ENCODE measurements around the gene GEMIN2.
"Not testable (repeated sequence)": the region's sequence is repeated elsewhere in the genome, so short reads cannot be mapped to it uniquely, and the experiment has no call there.

GEMIN2 gene

DNA sequence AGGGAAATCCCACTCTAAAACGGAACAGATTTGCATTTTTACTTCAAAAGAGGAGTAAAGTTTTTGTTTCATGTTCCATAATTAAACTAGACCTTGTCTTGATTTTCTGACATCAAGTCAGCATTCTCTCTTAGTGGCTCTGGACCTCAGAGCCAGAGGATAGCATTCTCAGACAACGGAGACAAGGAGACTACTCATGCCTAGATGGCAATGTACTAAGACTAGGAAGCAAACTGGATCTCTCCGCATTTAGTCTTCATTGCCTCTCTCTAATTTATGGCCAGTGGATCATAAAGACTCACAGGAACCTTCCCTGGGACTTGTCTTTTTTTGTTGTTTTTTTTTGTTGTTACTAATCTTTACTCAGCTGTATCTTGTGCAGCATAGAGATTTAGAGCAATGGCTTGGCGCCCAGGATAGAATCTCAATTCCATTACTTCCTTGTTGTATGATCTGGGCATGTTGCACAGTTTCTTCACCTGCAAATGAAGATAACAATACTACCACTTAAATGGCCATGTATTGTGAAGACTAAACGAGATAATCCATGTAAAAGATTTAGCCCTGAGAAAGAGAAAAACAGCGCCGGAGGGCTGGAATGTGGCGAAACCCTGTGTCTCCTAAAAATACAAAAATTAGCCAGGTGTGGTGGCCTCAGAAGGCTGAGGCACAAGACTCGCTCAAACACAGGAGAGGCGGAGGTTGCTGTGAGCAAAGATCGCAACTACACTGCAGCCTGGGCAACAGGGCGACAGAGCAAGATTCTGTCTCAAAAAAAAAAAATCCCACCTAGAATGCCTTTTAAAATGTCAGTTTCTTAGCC is 4.0 kb upstream of the GEMIN2 start:
- DNase-seq (ENCODE audit: low read depth) = no peak

DNA sequence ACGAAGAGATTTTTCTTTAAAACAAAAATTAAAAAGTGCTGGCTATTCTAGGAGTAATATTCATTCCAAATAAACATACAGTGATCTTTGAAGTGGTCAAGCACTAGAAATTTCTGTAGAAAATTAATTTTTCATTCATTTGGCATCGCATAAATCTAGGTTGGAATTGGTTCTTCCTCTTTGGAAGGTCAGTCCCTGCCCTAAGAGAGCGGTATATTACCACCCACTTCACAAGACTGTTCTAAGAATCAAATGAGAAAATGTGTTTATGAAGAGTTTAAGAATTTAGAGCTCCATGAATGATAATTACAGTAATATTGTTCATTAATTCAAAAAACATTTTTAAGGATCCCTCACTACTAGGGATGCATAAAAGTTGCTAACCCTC is 444 bp upstream of the GEMIN2 start:
- DNase-seq (ENCODE audit: low read depth) = peak; percentile 11

DNA sequence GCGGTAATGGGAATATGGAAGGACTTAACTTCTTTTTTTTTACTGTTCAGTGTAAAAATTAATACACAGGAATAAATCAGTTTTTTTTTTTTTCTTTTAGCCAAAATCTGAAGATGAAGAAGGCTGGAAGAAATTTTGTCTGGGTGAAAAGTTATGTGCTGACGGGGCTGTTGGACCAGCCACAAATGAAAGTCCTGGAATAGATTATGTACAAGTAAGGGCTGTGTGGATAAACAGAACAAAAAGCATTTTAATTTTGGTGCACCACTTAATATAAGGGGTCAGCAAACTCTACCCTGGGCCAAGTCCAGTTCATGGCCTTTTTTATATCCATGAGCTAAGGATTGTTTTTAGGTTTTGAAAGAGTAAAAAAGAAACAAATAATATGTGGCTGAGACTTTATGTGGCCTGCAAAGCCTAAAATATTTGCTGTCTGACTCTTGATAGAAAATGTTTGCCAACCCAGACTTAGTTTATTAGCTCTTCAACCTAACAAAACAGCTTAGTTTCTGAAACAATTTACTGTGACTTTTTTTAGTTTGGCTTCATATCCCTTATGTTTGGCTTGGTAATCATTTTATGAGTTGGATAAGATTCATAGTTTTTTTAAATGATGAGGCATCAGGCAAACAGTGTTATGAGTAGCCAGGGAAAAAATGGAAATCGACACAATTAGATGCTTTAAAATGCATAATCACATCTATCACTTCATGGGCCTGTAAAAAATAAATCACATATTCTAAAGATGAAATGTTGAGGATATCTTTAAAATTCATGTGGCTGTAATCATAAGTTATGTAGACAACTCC is 8.4 kb downstream of the GEMIN2 start:
- DNase-seq (ENCODE audit: low read depth) = no peak

DNA sequence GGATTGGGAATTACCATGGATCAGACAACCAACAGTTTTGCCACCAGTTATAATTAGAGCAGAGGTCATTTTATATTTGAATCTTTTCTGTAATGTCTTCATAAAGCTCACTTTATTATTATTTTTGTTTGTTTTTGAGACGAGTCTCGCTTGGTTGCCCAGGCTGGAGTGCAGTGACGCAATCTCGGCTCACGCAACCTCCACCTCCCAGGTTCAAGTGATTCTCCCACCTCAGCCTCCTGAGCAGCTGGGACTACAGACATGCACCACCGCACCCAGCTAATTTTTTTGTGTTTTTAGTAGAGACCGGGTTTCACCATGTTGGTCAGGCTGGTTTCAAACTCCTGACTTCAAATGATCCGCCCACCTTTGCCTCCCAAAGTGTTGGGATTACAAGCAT is 23.7 kb downstream of the GEMIN2 start:
- DNase-seq (ENCODE audit: low read depth) = not testable (repeated sequence)

DNA sequence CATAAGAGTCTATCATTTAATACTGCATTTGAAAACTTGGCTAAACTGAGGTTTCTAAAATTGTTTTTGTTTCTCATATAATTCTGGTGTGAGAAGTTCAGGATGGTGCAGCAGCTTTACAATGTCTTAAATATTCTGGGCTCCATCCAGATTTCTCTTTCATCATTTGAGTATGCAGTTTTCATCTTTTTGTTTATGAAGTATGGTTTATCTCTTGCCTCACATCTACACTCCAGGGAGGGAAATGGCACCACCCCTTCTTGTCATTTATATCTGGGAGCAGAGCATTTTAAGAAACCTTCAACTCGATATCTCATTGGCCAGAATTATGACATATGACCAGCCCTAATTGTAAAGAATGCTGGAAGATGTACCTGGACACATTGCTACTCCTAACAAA is 24.3 kb downstream of the GEMIN2 start:
- DNase-seq (ENCODE audit: low read depth) = no peak

DNA sequence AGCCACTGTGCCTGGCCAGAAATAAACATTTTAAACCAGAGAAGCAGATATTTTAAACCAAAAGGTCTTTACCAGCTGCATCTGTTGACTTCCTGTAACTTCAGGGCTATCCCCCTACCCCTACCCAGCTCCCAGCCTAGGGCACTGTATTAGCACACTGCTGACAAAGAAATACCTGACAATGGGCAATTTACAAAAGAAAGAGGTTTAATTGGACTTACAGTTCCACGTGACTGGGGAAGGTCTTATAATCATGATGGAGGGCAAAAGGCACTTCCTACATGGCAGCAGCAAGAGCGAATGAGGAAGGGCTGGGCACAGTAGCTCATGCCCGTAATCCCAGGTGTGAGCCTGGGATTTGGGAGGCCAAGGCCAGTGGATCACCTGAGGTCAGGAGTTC is 26.0 kb downstream of the GEMIN2 start:
- DNase-seq (ENCODE audit: low read depth) = no peak

DNA sequence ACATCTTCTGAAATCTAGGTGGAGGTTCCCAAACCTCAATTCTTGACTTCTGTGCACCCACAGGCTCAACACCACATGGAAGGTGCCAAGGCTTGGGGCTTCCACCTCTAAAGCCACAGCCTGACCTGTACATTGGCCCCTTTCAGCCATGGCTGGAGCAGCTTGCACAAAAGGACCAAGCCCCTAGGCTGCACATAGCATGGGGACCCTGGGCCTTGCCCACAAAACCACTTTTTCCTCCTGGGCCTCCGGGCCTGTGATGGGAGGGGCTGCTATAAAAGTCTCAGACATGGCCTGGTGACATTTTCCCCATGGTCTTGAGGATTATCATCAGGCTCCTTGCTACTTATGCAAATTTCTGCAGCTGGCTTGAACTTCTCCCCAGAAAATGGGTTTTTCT is 27.5 kb downstream of the GEMIN2 start:
- not testable (repeated sequence) for DNase-seq (ENCODE audit: low read depth)

DNA sequence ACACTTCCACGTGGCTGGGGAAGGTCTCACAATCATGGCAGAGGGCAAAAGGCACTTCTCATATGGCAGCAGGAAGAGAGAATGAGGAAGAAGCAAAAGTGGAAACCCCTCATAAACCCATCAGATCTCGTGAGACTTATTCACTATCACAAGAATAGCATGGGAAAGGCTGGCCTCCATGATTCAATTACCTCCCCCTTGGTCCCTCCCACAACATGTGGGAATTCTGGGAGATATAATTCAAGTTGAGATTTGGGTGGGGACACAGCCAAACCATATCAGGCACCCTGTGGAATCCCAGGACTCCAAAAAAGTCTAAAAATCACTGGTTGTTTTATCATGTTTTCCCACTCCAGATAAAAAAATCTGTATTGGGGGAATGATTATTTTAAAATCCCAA is 29.1 kb downstream of the GEMIN2 start:
- not testable (repeated sequence) for DNase-seq (ENCODE audit: low read depth)

DNA sequence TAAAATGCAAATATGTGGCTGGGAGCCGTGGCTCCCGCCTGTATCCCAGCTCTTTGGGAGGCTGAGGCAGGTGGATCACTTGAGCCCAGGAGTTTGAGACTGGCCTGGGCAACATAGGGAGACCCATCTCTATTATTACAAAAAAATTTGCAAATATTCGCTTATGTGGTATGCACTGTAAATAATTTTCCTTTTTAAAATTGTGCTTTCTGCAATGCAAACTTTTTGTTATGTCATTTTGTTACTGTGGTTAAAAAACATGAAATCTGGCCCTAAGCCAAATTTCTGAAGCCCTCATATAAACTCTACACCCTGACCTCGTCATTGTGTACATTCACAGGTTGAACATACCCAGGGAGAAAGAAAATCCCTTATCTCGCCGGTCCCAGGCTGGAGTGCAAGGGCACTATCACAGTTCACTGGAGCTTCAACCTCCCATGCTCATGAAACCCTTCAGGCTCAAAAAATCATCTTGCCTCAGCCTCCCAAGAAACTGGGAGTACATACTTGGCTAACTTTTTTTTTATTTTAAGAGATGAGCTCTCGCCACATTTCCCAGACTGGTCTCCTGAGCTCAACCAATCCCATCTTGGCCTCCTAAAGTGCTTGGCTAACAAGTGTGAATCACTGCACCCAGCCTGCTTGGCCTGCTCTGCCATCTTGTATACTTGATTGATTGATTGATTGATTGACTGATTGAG is 31.3 kb downstream of the GEMIN2 start:
- no peak for DNase-seq (ENCODE audit: low read depth)

DNA sequence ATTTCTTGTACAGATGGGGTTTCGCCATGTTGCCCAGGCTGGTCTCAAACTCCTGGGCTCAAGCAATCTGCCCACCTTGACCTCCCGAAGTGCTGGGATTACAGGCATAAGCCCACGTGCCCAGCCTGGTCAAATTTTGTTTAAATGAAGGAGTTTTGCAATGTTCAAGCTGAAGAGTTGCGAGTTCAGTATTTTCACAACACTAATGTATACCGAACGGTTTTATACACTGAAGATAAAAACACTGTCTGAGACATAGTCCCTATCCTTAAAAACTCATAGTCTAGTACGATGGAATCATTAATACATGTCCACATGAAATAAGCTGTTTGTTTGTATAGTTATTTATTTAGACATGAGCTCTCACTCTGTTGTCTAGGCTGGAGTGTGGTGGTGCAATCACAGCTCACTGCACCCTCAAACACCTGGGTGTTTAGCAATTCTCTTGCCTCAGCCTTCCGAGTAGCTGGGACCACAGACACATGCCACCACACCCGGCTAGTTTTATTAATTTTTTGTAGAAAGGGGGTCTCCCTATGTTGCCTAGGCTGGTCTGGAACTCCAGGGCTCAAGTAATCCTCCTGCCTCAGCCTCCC is 40.6 kb downstream of the GEMIN2 start:
- DNase-seq (ENCODE audit: low read depth) = no peak

DNA sequence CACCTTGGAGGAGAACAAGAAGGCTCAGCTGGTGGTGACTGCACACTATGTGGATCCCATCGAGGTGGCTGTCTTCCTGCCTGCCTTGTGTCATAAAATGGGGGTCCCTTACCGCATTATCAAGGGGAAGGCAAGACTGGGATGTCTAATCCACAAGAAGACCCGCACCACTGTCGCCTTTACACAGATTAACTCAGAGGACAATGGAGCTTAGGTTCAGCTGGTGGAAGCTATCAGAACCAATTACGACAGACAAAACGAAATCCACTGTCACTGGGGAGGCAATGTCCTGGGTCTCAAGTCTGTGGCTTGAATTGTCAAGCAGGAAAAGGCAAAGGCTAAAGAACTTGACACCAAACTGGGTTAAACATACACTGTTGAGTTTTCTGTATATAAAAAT is 43.4 kb downstream of the GEMIN2 start:
- DNase-seq (ENCODE audit: low read depth) = no peak

DNA sequence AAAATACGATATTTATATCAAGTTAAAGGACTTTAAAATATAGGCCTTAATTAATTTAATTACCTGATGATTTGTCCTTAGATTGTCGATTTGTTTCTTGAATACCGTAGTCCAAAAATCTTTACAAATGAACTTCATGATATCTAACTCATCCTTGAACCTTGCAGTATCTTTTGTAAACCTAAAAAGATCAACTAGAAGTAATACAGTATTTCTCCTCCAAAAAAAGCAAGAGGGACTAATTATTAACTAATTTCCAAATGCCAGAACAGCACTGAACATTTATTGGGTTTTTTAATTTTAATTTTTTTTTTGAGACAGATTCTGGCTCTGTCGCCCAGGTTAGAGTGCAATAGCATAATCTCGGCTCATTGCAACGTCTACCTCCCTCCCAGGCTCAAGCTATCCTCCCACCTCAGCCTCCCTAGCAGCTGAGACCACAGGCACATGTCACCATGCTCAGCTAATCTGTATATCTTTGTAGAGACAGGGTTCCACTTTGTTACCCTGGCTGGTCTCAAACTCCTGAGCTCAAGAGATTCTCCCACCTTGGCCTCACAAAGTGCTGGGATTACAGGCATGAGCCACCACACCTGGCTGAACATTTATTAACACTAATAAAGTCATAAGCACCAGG is 44.2 kb downstream of the GEMIN2 start:
- no peak for DNase-seq (ENCODE audit: low read depth)

DNA sequence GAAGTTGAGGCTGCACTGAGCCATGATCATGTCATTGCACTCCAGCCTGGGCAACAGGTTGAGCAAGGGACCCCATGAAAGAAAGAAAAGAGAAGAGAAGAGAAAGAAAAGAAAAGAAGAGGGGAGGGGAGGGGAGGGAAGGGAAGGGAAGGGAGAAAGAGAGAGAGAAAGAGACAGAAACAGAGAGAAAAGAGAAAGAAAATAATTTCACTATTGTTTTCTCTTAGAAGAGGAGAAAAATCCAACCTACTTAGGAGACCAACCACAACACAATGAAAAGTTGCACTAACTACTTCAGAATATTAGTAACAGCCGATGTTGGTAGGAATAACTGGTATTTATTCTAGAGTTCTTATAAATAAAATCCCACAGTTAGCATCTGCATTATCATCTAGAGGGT is 46.4 kb downstream of the GEMIN2 start:
- DNase-seq (ENCODE audit: low read depth) = no peak

DNA sequence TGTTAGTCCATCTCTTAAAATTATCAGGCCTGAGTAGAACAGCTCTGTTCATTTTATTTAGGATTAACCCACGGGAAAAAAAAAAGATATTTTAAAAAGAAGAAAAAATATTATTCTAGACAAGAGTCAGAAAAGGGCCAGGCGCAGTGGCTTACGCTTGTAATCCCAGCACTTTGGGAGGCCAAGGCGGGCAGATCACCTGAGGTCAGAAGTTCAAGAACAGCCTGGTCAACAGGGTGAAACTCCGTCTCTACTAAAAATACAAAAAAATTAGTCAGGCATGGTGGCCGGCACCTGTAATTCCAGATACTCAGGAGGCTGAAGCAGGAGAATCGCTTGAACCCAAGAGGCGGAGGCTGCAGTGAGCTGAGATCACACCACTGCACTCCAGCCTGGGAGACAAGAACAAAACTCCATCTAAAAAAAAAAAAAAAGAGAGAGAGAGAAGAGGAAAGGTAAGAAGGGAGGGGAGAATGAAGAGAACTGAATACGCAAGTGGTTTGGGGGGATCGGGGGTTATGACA is 53.7 kb downstream of the GEMIN2 start:
- DNase-seq (ENCODE audit: low read depth) = not testable (repeated sequence)

DNA sequence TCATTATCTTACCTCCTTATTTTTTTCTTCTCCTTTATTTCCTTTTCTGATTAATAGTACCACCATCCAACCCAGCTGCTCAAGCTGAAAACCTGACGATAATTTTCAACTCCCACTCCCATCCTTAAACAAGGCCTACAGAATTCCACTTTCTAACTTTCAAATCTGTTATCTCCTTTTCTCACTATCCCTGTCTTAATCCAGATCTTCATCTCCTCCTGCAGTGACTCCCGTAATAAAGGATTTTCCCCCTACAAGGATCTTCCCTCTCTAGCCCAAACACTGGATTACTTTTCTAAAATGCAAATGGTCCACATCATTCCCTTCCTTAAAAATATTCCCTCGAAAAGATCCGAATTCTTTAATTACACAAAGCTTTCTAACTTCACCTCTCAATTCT is 54.5 kb downstream of the GEMIN2 start:
- DNase-seq (ENCODE audit: low read depth) = no peak

DNA sequence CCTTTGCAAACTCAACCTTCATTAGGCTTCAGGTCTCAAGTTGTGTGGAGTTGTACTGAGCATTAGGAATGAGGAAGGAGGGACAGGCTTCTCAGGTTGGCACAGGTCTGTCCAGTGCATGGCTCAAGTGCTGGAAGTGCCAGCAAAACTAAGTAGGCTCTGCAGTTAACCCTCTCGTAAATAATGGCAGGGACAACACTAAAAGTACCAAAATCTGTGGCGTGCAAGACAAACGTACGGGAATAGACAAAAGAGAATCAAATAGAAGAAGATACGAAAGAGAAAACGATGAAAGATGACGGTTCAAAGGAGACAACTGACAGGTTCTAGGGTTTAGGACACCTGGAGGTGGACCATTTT is 55.4 kb downstream of the GEMIN2 start:
- DNase-seq (ENCODE audit: low read depth) = no peak

DNA sequence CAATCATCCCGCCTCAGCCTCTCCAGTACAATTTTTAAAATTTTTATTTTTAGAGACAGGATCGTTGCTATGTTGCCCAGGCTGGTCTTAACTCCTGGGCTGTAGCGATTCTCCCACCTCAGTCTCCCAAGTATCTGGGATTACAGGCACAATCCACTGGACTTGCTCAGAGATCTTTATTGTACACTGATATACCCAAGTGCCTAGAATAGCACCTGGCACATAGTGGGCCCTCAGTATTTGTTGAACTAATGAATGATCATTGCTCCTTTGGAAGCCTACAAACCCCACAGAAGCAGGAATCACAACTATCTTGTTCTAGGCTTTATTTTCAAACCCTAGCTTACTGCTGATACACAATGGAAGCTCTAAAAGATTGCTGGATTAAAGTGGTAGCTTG is 59.1 kb downstream of the GEMIN2 start:
- DNase-seq (ENCODE audit: low read depth) = no peak

DNA sequence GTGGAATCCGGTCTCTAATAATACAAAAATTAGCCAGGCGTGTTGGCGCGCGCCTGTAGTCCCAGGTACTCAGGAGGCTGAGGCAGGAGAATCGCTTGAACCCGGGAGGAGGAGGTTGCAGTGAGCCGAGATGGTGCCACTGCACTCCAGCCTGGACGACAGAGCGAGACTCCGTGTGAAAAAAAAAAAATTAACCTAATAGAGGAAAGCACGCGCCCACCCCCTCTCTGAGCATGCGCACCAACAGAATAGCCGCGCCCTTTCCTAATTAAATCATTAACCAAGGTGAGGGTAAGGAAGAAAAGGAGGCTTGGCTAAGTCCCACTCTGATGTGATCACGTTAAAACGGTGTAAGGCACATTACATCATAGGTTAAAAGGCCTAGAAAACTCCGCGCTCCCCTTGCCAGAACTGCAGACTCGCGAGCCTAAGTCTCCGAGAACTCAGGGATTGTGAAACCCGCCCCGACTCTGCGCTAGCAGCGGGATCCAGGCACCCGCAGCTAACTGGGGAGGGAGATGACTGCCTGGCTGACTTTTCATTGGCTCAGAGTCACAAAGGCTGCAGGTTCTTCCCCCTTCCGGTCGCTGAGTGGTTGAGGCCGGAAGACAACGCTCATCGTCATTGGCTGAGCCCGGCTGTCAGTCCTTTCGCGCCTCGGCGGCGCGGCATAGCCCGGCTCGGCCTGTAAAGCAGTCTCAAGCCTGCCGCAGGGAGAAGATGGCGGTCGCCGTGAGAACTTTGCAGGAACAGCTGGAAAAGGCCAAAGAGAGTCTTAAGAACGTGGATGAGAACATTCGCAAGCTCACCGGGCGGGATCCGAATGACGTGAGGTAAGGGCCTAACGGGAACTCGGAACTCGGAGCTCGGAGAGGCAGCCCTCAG is 60.7 kb downstream of the GEMIN2 start, which contains the start of gene PNN:
TSS of gene PNN (plus strand) at position 695 of the 885 bp plus-strand sequence. CDS start at position 721, 26 bp downstream.
- peak; percentile 100 for DNase-seq (ENCODE audit: low read depth)

DNA sequence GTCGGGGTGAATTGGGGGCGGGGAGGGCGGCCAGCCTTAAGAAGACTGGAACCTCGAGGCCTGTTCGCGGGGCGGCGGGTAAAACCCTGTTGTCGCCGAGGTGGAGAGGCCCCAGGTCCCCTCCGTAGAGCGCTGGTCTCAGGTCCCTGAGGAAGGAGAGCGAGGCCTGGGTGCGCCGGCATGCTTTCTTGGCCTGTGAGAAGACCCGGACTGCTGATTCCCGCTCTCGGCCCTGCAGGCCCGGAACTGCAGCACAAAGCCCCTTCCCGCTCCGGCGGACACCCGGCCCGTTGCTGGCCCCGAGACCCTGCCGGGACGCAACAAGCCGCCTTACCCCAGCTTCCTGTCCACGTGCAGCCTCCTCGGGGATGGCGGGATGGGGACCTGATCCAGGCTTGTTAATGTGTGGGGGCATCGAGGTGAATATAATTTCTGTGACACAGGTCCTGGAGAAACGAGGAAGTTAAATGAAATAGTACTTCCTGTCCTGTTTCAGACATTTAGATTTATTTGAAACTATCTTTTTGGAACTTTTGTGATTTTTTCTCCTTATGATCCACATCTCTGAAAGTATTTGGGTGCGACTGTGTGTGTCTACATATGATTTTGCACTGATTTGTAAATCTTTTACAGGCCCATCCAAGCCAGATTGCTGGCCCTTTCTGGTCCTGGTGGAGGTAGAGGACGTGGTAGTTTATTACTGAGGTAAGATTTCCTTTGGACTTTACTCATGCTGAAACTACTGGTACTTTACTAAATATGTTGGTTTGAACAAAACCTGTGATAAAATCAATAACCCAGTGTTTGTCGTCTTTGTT is 61.5 kb downstream of the GEMIN2 start:
- DNase-seq (ENCODE audit: low read depth) = peak; percentile 60
